ENCODE measurements around the gene SCLT1. TPM values are rescaled to one million over a fixed set of nuclear protein-coding genes. Genes with fewer than 3 reads are reported as not detected.

The SCLT1 gene
- total and polyA plus RNA-seq, 2 of the 13 experiments (the other 11 are each of a cell fraction or from before 2014, with no cell fraction given) = 1.5 to 8.7 TPM

DNA sequence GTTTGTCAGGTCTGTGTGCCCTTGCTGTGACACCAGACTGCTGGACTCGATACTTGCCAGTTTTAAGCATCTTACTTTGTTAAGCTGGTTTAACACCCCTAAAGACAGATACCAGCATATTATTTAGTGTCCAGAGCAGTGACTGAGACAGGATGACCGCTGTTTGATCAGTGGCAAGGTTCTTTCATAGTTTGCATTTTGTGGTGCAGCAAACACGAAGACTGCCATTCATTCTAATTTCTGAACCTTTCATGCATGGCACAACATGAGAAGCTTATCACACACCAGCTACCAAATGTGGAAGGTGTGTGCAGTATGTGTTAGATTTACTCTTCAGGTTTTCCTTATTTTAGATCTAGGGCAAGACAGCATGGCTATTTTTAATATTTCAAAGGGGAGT lies 255.7 kb downstream of the SCLT1 start:
- H3K27ac ChIP-seq (ENCODE audit: extremely low read length, insufficient read depth, low read length) = peak overlapping the region; percentile 52
- POLR2A ChIA-PET = interaction anchor here (1.8 kb wide), 1 partner anchor 25 kb away, joined by 10 read pairs; no protein-coding TSS in a partner anchor
- BruUV-seq (replicated peaks) = no TSS peak
- peaks cover 29% of the 10 kb centered on the region for H3K4me1 ChIP-seq (ENCODE audit: insufficient read depth, low read length)
- TF ChIP-seq NCOA5 (CRISPR knock-in tag; IDR thresholded peaks at IDR 0.05) = no peak
- no peak for TF ChIP-seq BORCS8-MEF2B (CRISPR knock-in tag; IDR thresholded peaks at IDR 0.05)
- no peak for TF ChIP-seq RFXANK (CRISPR knock-in tag; IDR thresholded peaks at IDR 0.05)
- no peak for TF ChIP-seq ZNF557 (CRISPR knock-in tag; IDR thresholded peaks at IDR 0.05)
- TF ChIP-seq ELF1 (CRISPR knock-in tag; IDR thresholded peaks at IDR 0.05) = no peak
- no peak for TF ChIP-seq CEBPG (CRISPR knock-in tag; IDR thresholded peaks at IDR 0.05)
- TF ChIP-seq MED13 (CRISPR knock-in tag; IDR thresholded peaks at IDR 0.05) = no peak
- no peak for TF ChIP-seq MAZ (IDR thresholded peaks at IDR 0.05; ENCODE audit: borderline replicate concordance, low read depth, low read length)
- TF ChIP-seq MAZ (CRISPR knock-in tag; IDR thresholded peaks at IDR 0.05; ENCODE audit: low read depth) = no peak
- no peak for TF ChIP-seq HES4 (CRISPR knock-in tag; IDR thresholded peaks at IDR 0.05; ENCODE audit: borderline replicate concordance)
- TF ChIP-seq, protein P1, sequence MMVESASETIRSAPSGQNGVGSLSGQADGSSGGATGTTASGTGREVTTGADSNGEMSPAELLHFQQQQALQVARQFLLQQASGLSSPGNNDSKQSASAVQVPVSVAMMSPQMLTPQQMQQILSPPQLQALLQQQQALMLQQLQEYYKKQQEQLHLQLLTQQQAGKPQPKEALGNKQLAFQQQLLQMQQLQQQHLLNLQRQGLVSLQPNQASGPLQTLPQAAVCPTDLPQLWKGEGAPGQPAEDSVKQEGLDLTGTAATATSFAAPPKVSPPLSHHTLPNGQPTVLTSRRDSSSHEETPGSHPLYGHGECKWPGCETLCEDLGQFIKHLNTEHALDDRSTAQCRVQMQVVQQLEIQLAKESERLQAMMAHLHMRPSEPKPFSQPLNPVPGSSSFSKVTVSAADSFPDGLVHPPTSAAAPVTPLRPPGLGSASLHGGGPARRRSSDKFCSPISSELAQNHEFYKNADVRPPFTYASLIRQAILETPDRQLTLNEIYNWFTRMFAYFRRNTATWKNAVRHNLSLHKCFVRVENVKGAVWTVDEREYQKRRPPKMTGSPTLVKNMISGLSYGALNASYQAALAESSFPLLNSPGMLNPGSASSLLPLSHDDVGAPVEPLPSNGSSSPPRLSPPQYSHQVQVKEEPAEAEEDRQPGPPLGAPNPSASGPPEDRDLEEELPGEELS (CRISPR knock-in tag; IDR thresholded peaks at IDR 0.05) = no peak
- TF ChIP-seq ZSCAN29 (CRISPR knock-in tag; conservative IDR thresholded peaks at IDR 0.05) = no peak
- TF ChIP-seq SOX13 (IDR thresholded peaks at IDR 0.05) = no peak
- TF ChIP-seq SOX13 (CRISPR knock-in tag; conservative IDR thresholded peaks at IDR 0.05 in 1 of 2, IDR thresholded peaks at IDR 0.05 in 1 of 2) = no peak
- no peak for TF ChIP-seq ZNF292 (CRISPR knock-in tag; IDR thresholded peaks at IDR 0.05; ENCODE audit: borderline replicate concordance, low read depth)
- no peak for TF ChIP-seq SNAPC2 (CRISPR knock-in tag; IDR thresholded peaks at IDR 0.05)
- TF ChIP-seq SALL1 (CRISPR knock-in tag; IDR thresholded peaks at IDR 0.05) = no peak
- TF ChIP-seq, protein P2, sequence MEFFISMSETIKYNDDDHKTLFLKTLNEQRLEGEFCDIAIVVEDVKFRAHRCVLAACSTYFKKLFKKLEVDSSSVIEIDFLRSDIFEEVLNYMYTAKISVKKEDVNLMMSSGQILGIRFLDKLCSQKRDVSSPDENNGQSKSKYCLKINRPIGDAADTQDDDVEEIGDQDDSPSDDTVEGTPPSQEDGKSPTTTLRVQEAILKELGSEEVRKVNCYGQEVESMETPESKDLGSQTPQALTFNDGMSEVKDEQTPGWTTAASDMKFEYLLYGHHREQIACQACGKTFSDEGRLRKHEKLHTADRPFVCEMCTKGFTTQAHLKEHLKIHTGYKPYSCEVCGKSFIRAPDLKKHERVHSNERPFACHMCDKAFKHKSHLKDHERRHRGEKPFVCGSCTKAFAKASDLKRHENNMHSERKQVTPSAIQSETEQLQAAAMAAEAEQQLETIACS (CRISPR knock-in tag; IDR thresholded peaks at IDR 0.05) = no peak
- TF ChIP-seq ZNF766 (CRISPR knock-in tag; IDR thresholded peaks at IDR 0.05; ENCODE audit: borderline replicate concordance) = no peak
- TF ChIP-seq, protein P3, sequence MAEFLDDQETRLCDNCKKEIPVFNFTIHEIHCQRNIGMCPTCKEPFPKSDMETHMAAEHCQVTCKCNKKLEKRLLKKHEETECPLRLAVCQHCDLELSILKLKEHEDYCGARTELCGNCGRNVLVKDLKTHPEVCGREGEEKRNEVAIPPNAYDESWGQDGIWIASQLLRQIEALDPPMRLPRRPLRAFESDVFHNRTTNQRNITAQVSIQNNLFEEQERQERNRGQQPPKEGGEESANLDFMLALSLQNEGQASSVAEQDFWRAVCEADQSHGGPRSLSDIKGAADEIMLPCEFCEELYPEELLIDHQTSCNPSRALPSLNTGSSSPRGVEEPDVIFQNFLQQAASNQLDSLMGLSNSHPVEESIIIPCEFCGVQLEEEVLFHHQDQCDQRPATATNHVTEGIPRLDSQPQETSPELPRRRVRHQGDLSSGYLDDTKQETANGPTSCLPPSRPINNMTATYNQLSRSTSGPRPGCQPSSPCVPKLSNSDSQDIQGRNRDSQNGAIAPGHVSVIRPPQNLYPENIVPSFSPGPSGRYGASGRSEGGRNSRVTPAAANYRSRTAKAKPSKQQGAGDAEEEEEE (CRISPR knock-in tag; IDR thresholded peaks at IDR 0.05; ENCODE audit: borderline replicate concordance) = no peak
- H3K9ac ChIP-seq (ENCODE audit: insufficient read depth, low read depth, low read length) = no peak overlapping the region
- WGBS (ENCODE audit: low lambda C conversion rate) = 97% methylated on average over 3 of the region's 3 CpGs
- in situ Hi-C loops (cut with HindIII; ENCODE audit: extremely low pct_ligation_motif_present, low pct_unique_long_range_greater_than_20kb) (no loop called here), intact Hi-C loops (cut with micrococcal nuclease; ENCODE audit: unreplicated experiment) (loop anchor here (1.0 kb wide), 1 partner anchor 25 kb away; no protein-coding TSS in a partner anchor)
- no peak overlapping the region for H2AFZ ChIP-seq (ENCODE audit: low read length)
- H3K79me2 ChIP-seq (ENCODE audit: insufficient read depth, low read length) = peaks cover 85% of the 10 kb centered on the region
- ATAC-seq (no peak), DNase-seq (ENCODE audit: low spot score) (no peak), FAIRE-seq (no peak)
- CTCF ChIA-PET (ENCODE audit: low intra/inter-chr PET ratio, low total read pairs) = no interaction called here
- no peaks in the 10 kb centered on the region for H3K9me3 ChIP-seq (ENCODE audit: low read length)
- H3K36me3 ChIP-seq (replicated peaks in 1 of 2; ENCODE audit: control insufficient read depth in 1 of 2, insufficient read depth in 2 of 2, low read length in 2 of 2) = peaks cover 12 to 18% of the 10 kb centered on the region in 2 experiments; a peak in 4 of 5 replicates
- H4K20me1 ChIP-seq (ENCODE audit: insufficient read depth, low read length) = peaks cover 22% of the 10 kb centered on the region; the same call in 1 of the 2 replicates
- H3K4me2 ChIP-seq (ENCODE audit: low read depth, low read length) = 0 out of 2 replicates have a peak overlapping the region, but pooled peaks have one; percentile 4
- H3K27me3 ChIP-seq (ENCODE audit: control insufficient read depth in 1 of 2, insufficient read depth in 2 of 2, low read length in 2 of 2) = no peaks in the 10 kb centered on the region
- H3K4me3 ChIP-seq (replicated peaks in 1 of 3; ENCODE audit: insufficient read depth in 1 of 3, low read depth in 2 of 3, low read length in 3 of 3) = no peak overlapping the region

Data from HepG2 (cell line).